Uterus (tissue), 4 donors: ENCODE data around the gene BTG1. TPM values are rescaled to one million over a fixed set of nuclear protein-coding genes. Genes with fewer than 3 reads are reported as not detected.

ENCODE experiments used
- DNase-seq, 2 donors: peaks; one replicate each; pipeline ENCODE4 v3.0.0-alpha.2; 2019 to 2020
- H3K27ac ChIP-seq, 2 donors: fragments of 200-600 bp; sonication (generic); 1 replicate in 1 of 2; 2 replicates in 1 of 2; pipeline ENCODE4 v1.5.1; 2016 to 2018
- H3K27me3 ChIP-seq, 2 donors: fragments of 200-600 bp; sonication (generic); one replicate each; pipeline ENCODE4 v1.5.1; 2018 to 2019; ENCODE audit warnings: control low read depth in 1 of 2
- H3K36me3 ChIP-seq, 2 donors: fragments of 200-600 bp; sonication (generic); one replicate each; pipeline ENCODE4 v1.5.1; 2019; ENCODE audit warnings: control low read depth in 1 of 2
- H3K4me1 ChIP-seq, 2 donors: fragments of 200-600 bp; sonication (generic); one replicate each; pipeline ENCODE4 v1.5.1; 2018 to 2019; ENCODE audit warnings: control low read depth in 1 of 2
- H3K4me3 ChIP-seq, 2 donors: fragments of 200-600 bp; sonication (generic); 1 replicate in 1 of 2; 2 replicates in 1 of 2; pipeline ENCODE4 v1.5.1; 2018 to 2019; ENCODE audit warnings: mild to moderate bottlenecking in 1 of 2
- H3K9me3 ChIP-seq, 2 donors: fragments of 200-600 bp; sonication (generic); one replicate each; pipeline ENCODE4 v1.5.1; 2019; ENCODE audit warnings: control low read depth in 1 of 2
- CTCF ChIP-seq, 4 experiments: fragments of 200-600 bp in 2 of 4; fragments of 450-650 bp in 2 of 4; sonication (generic) in 2 of 4; IDR thresholded peaks; one replicate each; pipeline ENCODE4 v1.5.1; 2016 to 2019; ENCODE audit warnings: antibody characterized with exemption in 4 of 4, mild to moderate bottlenecking in 2 of 4, moderate library complexity in 1 of 4
- POLR2A ChIP-seq, 2 donors: fragments of 450-650 bp; IDR thresholded peaks; one replicate each; pipeline ENCODE4 v1.6.1; 2016; ENCODE audit warnings: antibody characterized with exemption in 2 of 2, mild to moderate bottlenecking in 1 of 2, moderate library complexity in 1 of 2
- intact Hi-C: fragments of 100-400 bp; cut with DNase I; formaldehyde crosslinking; loops from one replicate; pipeline ENCODE4 v1.15.1; 2023; ENCODE audit warnings: low total_unique reads
- total RNA-seq, 4 donors: library from RNA; depleted of rRNA in 3 of 4; stranded (reverse); fragments of >200 nt in 3 of 4; gene quantifications; one replicate each; pipeline versions ENCODE4 v1.1.0 to v1.2.4, GENCODE V29; 2014 to 2023
- donor health status: DM: yes; HTN: yes; CAD: no.

BTG1 gene
- total RNA-seq, 4 donors from 2014 or later: 40.4 to 214 (median 70.1) TPM

GRCh38 chr12:92191061-92191460 lies 45.4 kb upstream of the BTG1 start:
- no peak overlapping the region for H3K4me3 ChIP-seq
- no peaks in the 10 kb centered on the region for H3K36me3 ChIP-seq
- H3K27me3 ChIP-seq: no peaks in the 10 kb centered on the region
- intact Hi-C loops: no loop called here
- no peaks in the 10 kb centered on the region for H3K4me1 ChIP-seq
- TF ChIP-seq CTCF (IDR thresholded peaks at IDR 0.05) (no peak), POLR2A (IDR thresholded peaks at IDR 0.05) (no peak)
- no peaks in the 10 kb centered on the region for H3K9me3 ChIP-seq
- no peak for DNase-seq
- H3K27ac ChIP-seq: no peak overlapping the region

DNA sequence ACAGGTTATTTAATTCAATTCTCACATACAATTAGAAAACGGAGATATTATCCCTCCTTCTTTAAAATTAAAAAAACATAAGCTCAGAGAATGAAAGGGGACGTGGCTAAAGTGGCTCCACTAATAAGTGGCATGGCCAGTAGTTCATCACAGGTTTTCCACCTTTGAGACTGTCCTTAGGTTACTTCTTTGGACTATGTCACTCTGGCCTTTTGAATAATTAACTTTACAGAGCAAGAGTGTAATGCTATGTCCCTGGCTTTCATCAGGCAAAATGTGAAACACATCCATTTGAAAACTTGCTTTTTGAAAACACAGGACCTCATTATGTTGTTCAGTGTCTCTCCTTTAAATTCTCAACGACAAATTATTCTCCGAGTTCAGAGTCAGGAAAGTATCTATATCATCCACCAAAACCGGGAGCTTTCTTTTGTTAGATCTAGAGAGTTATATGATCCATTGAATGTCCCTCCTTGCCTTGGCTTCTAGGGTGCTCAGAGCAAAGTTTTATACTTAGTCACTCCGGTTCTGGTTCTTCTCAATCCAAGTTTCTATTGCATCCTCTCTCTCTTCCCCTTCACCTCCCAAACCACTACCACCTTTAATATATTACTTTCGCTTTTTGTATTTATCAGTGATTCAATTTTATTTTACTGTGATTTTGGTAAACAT lies 43.0 kb upstream of the BTG1 start:
- H3K4me3 ChIP-seq: no peak overlapping the region
- no peak overlapping the region for H3K27ac ChIP-seq
- DNase-seq: no peak
- H3K4me1 ChIP-seq: no peaks in the 10 kb centered on the region
- no peaks in the 10 kb centered on the region for H3K27me3 ChIP-seq
- no peak for TF ChIP-seq POLR2A (IDR thresholded peaks at IDR 0.05)
- no peak for TF ChIP-seq CTCF (IDR thresholded peaks at IDR 0.05)
- intact Hi-C loops: no loop called here
- no peaks in the 10 kb centered on the region for H3K9me3 ChIP-seq
- H3K36me3 ChIP-seq: no peaks in the 10 kb centered on the region

GRCh38 chr12:92186038-92186470 lies 40.4 kb upstream of the BTG1 start:
- Histone ChIP-seq H3K36me3 (no peaks in the 10 kb centered on the region), H3K27ac (no peak overlapping the region), H3K4me1 (no peaks in the 10 kb centered on the region), H3K9me3 (no peaks in the 10 kb centered on the region), H3K4me3 (no peak overlapping the region), H3K27me3 (no peaks in the 10 kb centered on the region)
- intact Hi-C loops: no loop called here
- TF ChIP-seq POLR2A (IDR thresholded peaks at IDR 0.05): no peak
- TF ChIP-seq CTCF (IDR thresholded peaks at IDR 0.05): no peak
- no peak for DNase-seq

DNA sequence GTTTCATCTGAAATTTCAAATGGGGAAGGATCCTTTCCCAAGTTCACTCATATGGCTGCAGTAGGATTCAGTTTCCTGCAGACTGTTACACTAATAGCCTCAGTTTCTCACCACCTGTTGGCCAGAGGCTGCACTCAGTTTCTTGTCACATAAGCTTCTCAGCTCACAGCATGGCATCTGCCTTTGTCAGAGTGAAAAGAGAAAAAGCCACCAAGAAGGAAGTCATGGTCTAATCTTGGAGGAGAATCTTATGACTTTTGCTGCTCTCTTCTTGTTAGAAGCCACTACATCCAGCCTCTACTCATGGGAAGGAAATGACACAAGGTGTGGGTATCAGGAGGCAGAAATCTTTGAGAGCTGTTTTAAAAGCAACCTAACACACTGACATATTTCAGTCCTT lies 39.4 kb upstream of the BTG1 start:
- H3K27me3 ChIP-seq: no peaks in the 10 kb centered on the region
- no peaks in the 10 kb centered on the region for H3K9me3 ChIP-seq
- no peaks in the 10 kb centered on the region for H3K4me1 ChIP-seq
- DNase-seq: no peak
- H3K4me3 ChIP-seq: no peak overlapping the region
- intact Hi-C loops: no loop called here
- H3K36me3 ChIP-seq: no peaks in the 10 kb centered on the region
- no peak overlapping the region for H3K27ac ChIP-seq
- TF ChIP-seq POLR2A (IDR thresholded peaks at IDR 0.05) (no peak), CTCF (IDR thresholded peaks at IDR 0.05) (no peak)

DNA sequence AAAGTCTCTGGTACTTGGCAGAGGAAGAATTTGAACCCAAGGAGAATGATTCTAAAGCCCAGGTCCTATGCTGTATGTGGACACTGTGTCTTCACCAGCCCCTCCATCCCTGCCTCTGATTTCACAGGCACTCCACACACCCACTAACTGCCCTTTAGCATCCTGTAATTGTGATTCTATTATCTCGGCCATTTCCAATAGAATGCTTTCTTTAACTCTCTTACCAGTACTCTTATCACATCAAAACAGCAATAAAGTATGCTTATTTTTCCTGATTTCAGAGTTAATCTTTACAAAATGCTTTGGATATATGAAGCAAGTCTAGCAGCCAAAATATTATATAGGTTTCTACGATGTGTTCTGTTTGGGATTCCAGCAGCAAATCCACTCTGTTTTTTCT lies 37.9 kb upstream of the BTG1 start:
- TF ChIP-seq CTCF (IDR thresholded peaks at IDR 0.05): no peak
- TF ChIP-seq POLR2A (IDR thresholded peaks at IDR 0.05): no peak
- Histone ChIP-seq H3K36me3 (no peaks in the 10 kb centered on the region), H3K9me3 (no peaks in the 10 kb centered on the region), H3K4me3 (no peak overlapping the region), H3K27me3 (no peaks in the 10 kb centered on the region), H3K4me1 (no peaks in the 10 kb centered on the region), H3K27ac (no peak overlapping the region)
- intact Hi-C loops: no loop called here
- DNase-seq: no peak
